GM12875 (cell line): ENCODE data around the gene MAPK8IP1.

Experiments
- H3K4me3 ChIP-seq: one replicate; pipeline ENCODE4 v1.5.1; 2011; ENCODE audit warnings: low read depth, low read length, control low read depth
- CTCF ChIP-seq: IDR thresholded peaks from 2 replicates; pipeline ENCODE4 v1.5.1; 2011; ENCODE audit warnings: low read depth, mild to moderate bottlenecking, control low read depth, inconsistent platforms, low read length, moderate library complexity, borderline replicate concordance; ENCODE audit not compliant: insufficient read depth

Gene MAPK8IP1

GRCh38 chr11:45918331-45918941, 33.0 kb downstream of the MAPK8IP1 start:
- no peak for TF ChIP-seq CTCF
- peak overlapping the region; percentile 99 for H3K4me3 ChIP-seq

GRCh38 chr11:45918962-45919675, 33.7 kb downstream of the MAPK8IP1 start:
- no peak overlapping the region for H3K4me3 ChIP-seq
- no peak for TF ChIP-seq CTCF

GRCh38 chr11:45919806-45920530, 34.5 kb downstream of the MAPK8IP1 start:
- TF ChIP-seq CTCF: no peak
- H3K4me3 ChIP-seq: no peak overlapping the region

- no peak for TF ChIP-seq CTCF
- no peak overlapping the region for H3K4me3 ChIP-seq
Measured at GRCh38 chr11:45920531-45921477, 35.4 kb downstream of the MAPK8IP1 start.

- H3K4me3 ChIP-seq: no peak overlapping the region
- TF ChIP-seq CTCF: no peak
Measured at GRCh38 chr11:45921561-45922424, 36.3 kb downstream of the MAPK8IP1 start.
